ENCODE data around the gene CHAF1B.
"Not testable (repeated sequence)": the region's sequence is repeated elsewhere in the genome, so short reads cannot be mapped to it uniquely, and the experiment has no call there.

The CHAF1B gene

GRCh38 chr21:36385233-36386030 is at the start of gene CHAF1B:
TSS of gene CHAF1B (plus strand) at chr21:36385392. CDS start at chr21:36386137, 745 bp downstream.
- peak; percentile 80 for DNase-seq (ENCODE audit: low read depth)

GRCh38 chr21:36337099-36337509 is 48.1 kb upstream of the CHAF1B start:
- no peak for DNase-seq (ENCODE audit: low read depth)

- no peak for DNase-seq (ENCODE audit: low read depth)
These were observed 46.2 kb upstream of the CHAF1B start for GRCh38 chr21:36338975-36339374.

GRCh38 chr21:36342581-36342980 is 42.6 kb upstream of the CHAF1B start:
- DNase-seq (ENCODE audit: low read depth), result not testable (repeated sequence)

GRCh38 chr21:36344931-36345330 is 40.3 kb upstream of the CHAF1B start:
- DNase-seq (ENCODE audit: low read depth), result no peak

- DNase-seq (ENCODE audit: low read depth), result no peak
These were observed 37.8 kb upstream of the CHAF1B start for GRCh38 chr21:36347278-36347961.

GRCh38 chr21:36347962-36348328 is 37.2 kb upstream of the CHAF1B start:
- DNase-seq (ENCODE audit: low read depth), result no peak

- DNase-seq (ENCODE audit: low read depth), result no peak
These were observed 35.9 kb upstream of the CHAF1B start for GRCh38 chr21:36349315-36349714.

- DNase-seq (ENCODE audit: low read depth), result no peak
These were observed 34.8 kb upstream of the CHAF1B start for GRCh38 chr21:36350282-36350910.

GRCh38 chr21:36354918-36355680 is 30.1 kb upstream of the CHAF1B start:
- DNase-seq (ENCODE audit: low read depth), result no peak

GRCh38 chr21:36355868-36356267 is 29.3 kb upstream of the CHAF1B start:
- no peak for DNase-seq (ENCODE audit: low read depth)

- no peak for DNase-seq (ENCODE audit: low read depth)
These were observed 26.0 kb upstream of the CHAF1B start for GRCh38 chr21:36359185-36359584.

- DNase-seq (ENCODE audit: low read depth), result no peak
These were observed 16.0 kb upstream of the CHAF1B start for GRCh38 chr21:36369064-36369685.

- DNase-seq (ENCODE audit: low read depth), result no peak
These were observed 9.2 kb upstream of the CHAF1B start for GRCh38 chr21:36375994-36376393.

- no peak for DNase-seq (ENCODE audit: low read depth)
These were observed 7.8 kb upstream of the CHAF1B start for GRCh38 chr21:36377391-36377842.

GRCh38 chr21:36379251-36379650 is 5.9 kb upstream of the CHAF1B start:
- no peak for DNase-seq (ENCODE audit: low read depth)

GRCh38 chr21:36381841-36382589 is 3.2 kb upstream of the CHAF1B start:
- DNase-seq (ENCODE audit: low read depth), result no peak

GRCh38 chr21:36382722-36383121 is 2.5 kb upstream of the CHAF1B start:
- not testable (repeated sequence) for DNase-seq (ENCODE audit: low read depth)

- DNase-seq (ENCODE audit: low read depth), result no peak
These were observed 333 bp upstream of the CHAF1B start for GRCh38 chr21:36384885-36385232.

GRCh38 chr21:36386031-36386642 is 945 bp downstream of the CHAF1B start:
- DNase-seq (ENCODE audit: low read depth), result no peak

GRCh38 chr21:36388096-36388495 is 2.9 kb downstream of the CHAF1B start:
- no peak for DNase-seq (ENCODE audit: low read depth)

All from CMK (cell line).